Loucy (cell line): ENCODE results near the gene MYPOP.

Experiments
- H2AFZ ChIP-seq: fragments of 200-600 bp; sonication (generic); 2 replicates; pipeline ENCODE4 v1.6.0; 2016; ENCODE audit warnings: antibody characterized with exemption, mild to moderate bottlenecking, low read length, moderate library complexity
- H3F3A ChIP-seq: fragments of 200-600 bp; 2 replicates; pipeline ENCODE4 v1.6.0; 2016; ENCODE audit warnings: antibody characterized with exemption, low read depth, mild to moderate bottlenecking
- H3K27me3 ChIP-seq: fragments of 200-600 bp; sonication (generic); 2 replicates; pipeline ENCODE4 v1.6.1; 2014; ENCODE audit warnings: low read length, mild to moderate bottlenecking; ENCODE audit not compliant: insufficient read depth, poor library complexity, severe bottlenecking
- H3K36me3 ChIP-seq: fragments of 200-600 bp; sonication (generic); 2 replicates; pipeline ENCODE4 v1.6.1; 2016; ENCODE audit warnings: low read length; ENCODE audit not compliant: insufficient read depth
- H3K4me1 ChIP-seq: fragments of 200-600 bp; sonication (generic); 2 replicates; pipeline ENCODE4 v1.5.1; 2014; ENCODE audit warnings: low read length, mild to moderate bottlenecking; ENCODE audit not compliant: insufficient read depth, poor library complexity, severe bottlenecking
- H3K4me2 ChIP-seq: fragments of 200-600 bp; sonication (generic); 2 replicates; pipeline ENCODE4 v1.6.0; 2014; ENCODE audit warnings: antibody characterized with exemption, low read length, low read depth, mild to moderate bottlenecking; ENCODE audit not compliant: poor library complexity, severe bottlenecking
- H3K4me3 ChIP-seq: fragments of 200-600 bp; sonication (generic); 2 replicates; pipeline ENCODE4 v1.5.1; 2014; ENCODE audit warnings: low read length, mild to moderate bottlenecking, mixed read lengths; ENCODE audit not compliant: poor library complexity, severe bottlenecking
- H3K79me2 ChIP-seq: fragments of 200-600 bp; sonication (generic); 2 replicates; pipeline ENCODE4 v1.6.1; 2014; ENCODE audit warnings: low read length; ENCODE audit not compliant: insufficient read depth
- H3K9ac ChIP-seq: fragments of 200-600 bp; sonication (generic); 2 replicates; pipeline ENCODE4 v1.6.0; 2014; ENCODE audit warnings: mild to moderate bottlenecking, low read depth, low read length, moderate library complexity; ENCODE audit not compliant: poor library complexity, severe bottlenecking
- H3K9me2 ChIP-seq: fragments of 200-600 bp; sonication (generic); replicated peaks from 2 replicates; pipeline ENCODE4 v1.6.1; 2016; ENCODE audit warnings: low read depth, low read length, mixed read lengths
- H3K9me3 ChIP-seq: fragments of 200-600 bp; sonication (generic); 2 replicates; pipeline ENCODE4 v1.6.1; 2014; ENCODE audit warnings: mild to moderate bottlenecking, antibody characterized with exemption, low read length, low read depth; ENCODE audit not compliant: insufficient read depth
- H4K20me1 ChIP-seq: fragments of 200-600 bp; sonication (generic); 2 replicates; pipeline ENCODE4 v1.6.0; 2014; ENCODE audit warnings: antibody characterized with exemption, low read length, mild to moderate bottlenecking; ENCODE audit not compliant: insufficient read depth, poor library complexity, severe bottlenecking
- EZH2phosphoT487 ChIP-seq: fragments of 200-600 bp; IDR thresholded peaks from 2 replicates; pipeline ENCODE4 v1.6.1; 2018; ENCODE audit warnings: antibody characterized with exemption, mild to moderate bottlenecking, moderate library complexity, borderline replicate concordance
- TF ChIP-seq, protein P1 (sequence below): fragments of 200-600 bp; sonication (generic); conservative IDR thresholded peaks from 2 replicates; pipeline ENCODE4 v1.5.1; 2014; ENCODE audit warnings: mild to moderate bottlenecking, antibody characterized with exemption, low read length

Gene MYPOP

DNA sequence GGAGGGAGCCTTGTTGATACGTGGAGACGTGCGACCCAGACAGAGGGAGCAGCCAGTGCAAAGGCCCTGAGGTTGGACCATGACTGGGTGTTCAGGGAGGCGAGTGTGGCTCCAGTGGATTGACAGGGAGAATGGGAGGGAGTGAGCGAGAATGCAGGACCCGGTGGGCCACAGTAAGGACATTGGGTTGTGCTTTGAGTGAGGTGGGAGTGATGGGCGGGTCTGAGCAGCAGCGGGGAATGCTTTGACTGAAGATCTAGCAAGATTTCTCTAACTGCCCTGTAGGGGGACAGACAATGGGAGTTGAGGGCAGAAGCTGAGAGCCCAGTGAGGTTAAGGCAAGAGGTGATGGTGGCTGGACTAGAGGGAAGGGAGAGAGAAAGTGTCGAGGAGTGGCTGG is 19.9 kb upstream of the MYPOP start:
- H4K20me1 ChIP-seq: no peaks in the 10 kb centered on the region
- H3K4me1 ChIP-seq: no peaks in the 10 kb centered on the region
- H3K27me3 ChIP-seq: no peaks in the 10 kb centered on the region
- TF ChIP-seq, protein P1, sequence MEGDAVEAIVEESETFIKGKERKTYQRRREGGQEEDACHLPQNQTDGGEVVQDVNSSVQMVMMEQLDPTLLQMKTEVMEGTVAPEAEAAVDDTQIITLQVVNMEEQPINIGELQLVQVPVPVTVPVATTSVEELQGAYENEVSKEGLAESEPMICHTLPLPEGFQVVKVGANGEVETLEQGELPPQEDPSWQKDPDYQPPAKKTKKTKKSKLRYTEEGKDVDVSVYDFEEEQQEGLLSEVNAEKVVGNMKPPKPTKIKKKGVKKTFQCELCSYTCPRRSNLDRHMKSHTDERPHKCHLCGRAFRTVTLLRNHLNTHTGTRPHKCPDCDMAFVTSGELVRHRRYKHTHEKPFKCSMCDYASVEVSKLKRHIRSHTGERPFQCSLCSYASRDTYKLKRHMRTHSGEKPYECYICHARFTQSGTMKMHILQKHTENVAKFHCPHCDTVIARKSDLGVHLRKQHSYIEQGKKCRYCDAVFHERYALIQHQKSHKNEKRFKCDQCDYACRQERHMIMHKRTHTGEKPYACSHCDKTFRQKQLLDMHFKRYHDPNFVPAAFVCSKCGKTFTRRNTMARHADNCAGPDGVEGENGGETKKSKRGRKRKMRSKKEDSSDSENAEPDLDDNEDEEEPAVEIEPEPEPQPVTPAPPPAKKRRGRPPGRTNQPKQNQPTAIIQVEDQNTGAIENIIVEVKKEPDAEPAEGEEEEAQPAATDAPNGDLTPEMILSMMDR: peak; percentile 53
- no peak for TF ChIP-seq EZH2phosphoT487
- H3K9me2 ChIP-seq: no peaks in the 10 kb centered on the region
- H2AFZ ChIP-seq: no peak overlapping the region
- H3K9ac ChIP-seq: no peak overlapping the region
- H3K4me2 ChIP-seq: no peak overlapping the region
- no peaks in the 10 kb centered on the region for H3K36me3 ChIP-seq
- no peaks in the 10 kb centered on the region for H3K9me3 ChIP-seq
- H3F3A ChIP-seq: no peaks in the 10 kb centered on the region
- H3K79me2 ChIP-seq: no peaks in the 10 kb centered on the region
- H3K4me3 ChIP-seq: no peak overlapping the region

- Histone ChIP-seq H4K20me1 (no peaks in the 10 kb centered on the region), H3K9me3 (no peaks in the 10 kb centered on the region), H3F3A (no peaks in the 10 kb centered on the region), H3K9me2 (no peaks in the 10 kb centered on the region), H3K4me2 (no peak overlapping the region), H2AFZ (no peak overlapping the region), H3K27me3 (no peaks in the 10 kb centered on the region), H3K9ac (no peak overlapping the region), H3K36me3 (no peaks in the 10 kb centered on the region), H3K4me1 (no peaks in the 10 kb centered on the region), H3K4me3 (no peak overlapping the region), H3K79me2 (no peaks in the 10 kb centered on the region)
- TF ChIP-seq, protein P1: no peak
- TF ChIP-seq EZH2phosphoT487: no peak
These were observed 18.0 kb upstream of the MYPOP start for GRCh38 chr19:45920458-45920857.

DNA sequence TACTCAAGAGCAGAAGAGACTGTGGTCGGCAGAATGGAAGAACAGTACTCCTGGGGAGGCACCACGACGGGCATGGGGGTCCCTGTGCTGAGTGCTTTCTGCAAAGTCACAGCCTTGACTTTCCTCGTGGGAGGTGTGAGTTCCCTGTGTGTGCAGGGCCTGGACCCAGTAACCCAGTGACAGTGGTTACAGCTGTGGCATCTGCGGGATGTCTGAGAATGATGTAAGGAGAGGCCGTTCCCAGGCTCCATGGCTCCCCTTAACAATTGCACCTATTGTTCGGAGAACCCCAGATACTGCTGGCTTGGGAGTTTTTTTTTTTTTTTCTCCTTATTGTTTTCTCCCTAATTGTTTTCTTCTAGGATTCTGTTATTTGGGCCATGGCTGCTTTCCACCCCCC is 17.3 kb upstream of the MYPOP start:
- Histone ChIP-seq H3K9me2 (no peaks in the 10 kb centered on the region), H3K4me1 (no peaks in the 10 kb centered on the region), H3K79me2 (no peaks in the 10 kb centered on the region), H2AFZ (0 out of 2 replicates have a peak overlapping the region, but pooled peaks have one; percentile 35), H3K27me3 (no peaks in the 10 kb centered on the region), H3K36me3 (no peaks in the 10 kb centered on the region), H3K4me2 (no peak overlapping the region), H3K9me3 (no peaks in the 10 kb centered on the region), H4K20me1 (no peaks in the 10 kb centered on the region), H3F3A (no peaks in the 10 kb centered on the region), H3K4me3 (no peak overlapping the region), H3K9ac (no peak overlapping the region)
- no peak for TF ChIP-seq EZH2phosphoT487
- TF ChIP-seq, protein P1: no peak
